ENCODE measurements around the gene TAGLN.

Gene TAGLN

DNA sequence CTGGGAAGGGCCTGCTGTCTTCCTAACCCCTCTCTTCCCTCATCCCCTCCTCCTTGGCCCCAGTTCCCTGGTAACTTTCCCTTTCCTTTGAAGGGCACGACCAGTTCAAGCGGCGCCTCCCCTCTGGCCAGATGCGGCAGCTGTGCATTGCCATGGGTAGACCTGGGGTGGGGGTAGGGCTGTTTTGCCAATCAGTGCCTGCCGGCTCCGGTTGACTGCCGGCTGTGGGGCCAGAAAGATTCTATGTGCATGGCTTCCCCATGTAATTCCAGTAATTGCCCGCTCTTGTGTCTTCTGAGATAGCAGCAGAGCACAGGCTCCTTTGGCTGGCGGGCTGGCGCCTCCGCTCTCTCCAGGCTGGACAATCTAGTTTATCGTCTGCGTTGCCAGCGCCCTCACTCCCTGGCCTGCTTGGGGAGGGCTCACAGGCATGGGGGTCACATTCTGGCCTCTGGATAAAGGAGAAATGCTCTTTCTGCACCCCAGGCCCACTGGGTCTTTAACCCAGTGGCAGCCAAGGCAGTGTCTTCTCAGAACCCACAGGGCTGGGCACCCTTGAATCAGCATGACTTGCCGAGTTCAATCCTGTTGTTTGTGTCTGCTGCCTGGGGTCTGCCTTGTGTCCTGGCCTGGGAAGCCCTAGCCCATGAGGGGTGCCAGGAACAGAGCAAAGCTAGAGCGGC is 11.2 kb upstream of the TAGLN start:
- Mint-ChIP-seq H3K27ac (no peak overlapping the region), H3K36me3 (ENCODE audit: low read depth) (peaks cover 16% of the 10 kb centered on the region), H3K27me3 (ENCODE audit: low read depth, poor library complexity) (peaks cover 6% of the 10 kb centered on the region), H3K9me3 (no peaks in the 10 kb centered on the region), H3K4me3 (no peak overlapping the region), H3K4me1 (peaks cover 27% of the 10 kb centered on the region)
- no peak for DNase-seq
- TF ChIP-seq, protein P1, sequence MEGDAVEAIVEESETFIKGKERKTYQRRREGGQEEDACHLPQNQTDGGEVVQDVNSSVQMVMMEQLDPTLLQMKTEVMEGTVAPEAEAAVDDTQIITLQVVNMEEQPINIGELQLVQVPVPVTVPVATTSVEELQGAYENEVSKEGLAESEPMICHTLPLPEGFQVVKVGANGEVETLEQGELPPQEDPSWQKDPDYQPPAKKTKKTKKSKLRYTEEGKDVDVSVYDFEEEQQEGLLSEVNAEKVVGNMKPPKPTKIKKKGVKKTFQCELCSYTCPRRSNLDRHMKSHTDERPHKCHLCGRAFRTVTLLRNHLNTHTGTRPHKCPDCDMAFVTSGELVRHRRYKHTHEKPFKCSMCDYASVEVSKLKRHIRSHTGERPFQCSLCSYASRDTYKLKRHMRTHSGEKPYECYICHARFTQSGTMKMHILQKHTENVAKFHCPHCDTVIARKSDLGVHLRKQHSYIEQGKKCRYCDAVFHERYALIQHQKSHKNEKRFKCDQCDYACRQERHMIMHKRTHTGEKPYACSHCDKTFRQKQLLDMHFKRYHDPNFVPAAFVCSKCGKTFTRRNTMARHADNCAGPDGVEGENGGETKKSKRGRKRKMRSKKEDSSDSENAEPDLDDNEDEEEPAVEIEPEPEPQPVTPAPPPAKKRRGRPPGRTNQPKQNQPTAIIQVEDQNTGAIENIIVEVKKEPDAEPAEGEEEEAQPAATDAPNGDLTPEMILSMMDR (IDR thresholded peaks at IDR 0.05): no peak

DNA sequence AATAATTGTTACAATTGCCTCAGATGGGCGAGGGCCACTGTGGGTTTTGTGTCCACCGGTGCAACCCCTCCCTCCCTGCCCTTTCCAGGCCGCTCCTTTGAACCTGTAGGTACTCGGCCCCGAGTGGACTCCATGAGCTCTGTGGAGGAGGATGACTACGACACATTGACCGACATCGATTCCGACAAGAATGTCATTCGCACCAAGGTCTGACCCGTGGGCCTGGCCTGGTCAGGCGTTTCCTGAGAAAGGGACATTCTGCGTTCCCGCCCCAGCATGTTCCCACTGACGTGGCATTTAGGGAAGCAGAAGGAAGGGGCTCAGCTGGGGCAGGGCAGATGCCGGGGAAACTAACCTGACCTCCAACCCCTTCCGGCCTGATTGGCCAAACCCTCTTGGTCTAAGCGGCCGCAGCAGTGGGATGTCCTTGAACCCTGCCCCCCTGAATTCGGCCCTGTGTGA is 10.5 kb upstream of the TAGLN start:
- Mint-ChIP-seq H3K9me3 (no peaks in the 10 kb centered on the region), H3K4me1 (peaks cover 27% of the 10 kb centered on the region), H3K36me3 (ENCODE audit: low read depth) (peaks cover 13% of the 10 kb centered on the region), H3K4me3 (no peak overlapping the region), H3K27ac (no peak overlapping the region), H3K27me3 (ENCODE audit: low read depth, poor library complexity) (peaks cover 9% of the 10 kb centered on the region)
- no peak for DNase-seq
- TF ChIP-seq, protein P1 (IDR thresholded peaks at IDR 0.05): no peak

DNA sequence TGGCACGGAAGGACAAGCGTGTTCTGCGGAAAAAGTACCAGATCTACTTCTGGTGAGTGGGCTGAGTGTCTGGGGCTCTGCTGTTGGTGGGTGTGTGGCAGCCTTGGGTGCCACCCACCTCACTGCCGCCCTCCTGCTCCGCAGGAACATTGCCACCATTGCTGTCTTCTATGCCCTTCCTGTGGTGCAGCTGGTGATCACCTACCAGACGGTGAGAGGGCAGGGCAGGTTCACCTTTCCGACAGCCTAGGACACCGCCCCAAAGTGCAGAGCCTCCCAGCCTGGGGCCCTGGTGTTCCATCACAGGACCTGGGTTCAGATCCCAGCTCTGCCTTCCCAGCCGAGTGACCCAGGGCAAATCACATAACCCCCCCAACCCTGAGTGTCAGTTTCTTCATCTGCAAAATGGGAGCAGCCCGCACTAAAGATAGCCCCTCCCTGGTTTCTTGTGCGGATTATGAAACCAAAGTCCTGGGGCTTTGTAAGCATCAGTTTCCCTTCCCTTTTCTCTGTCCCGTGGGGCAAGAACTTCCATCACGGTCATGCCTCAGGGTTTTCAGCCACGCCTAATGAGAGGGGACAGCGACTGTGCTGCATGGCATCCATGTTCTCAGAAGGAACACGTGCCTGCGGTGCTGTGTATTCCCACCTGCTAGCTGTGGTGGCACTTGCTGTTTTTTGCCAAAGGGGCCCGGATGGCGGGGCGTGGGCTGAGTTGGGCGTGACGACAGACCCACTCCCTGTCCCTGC is 9.8 kb upstream of the TAGLN start:
- Mint-ChIP-seq H3K4me3 (no peak overlapping the region), H3K27me3 (ENCODE audit: low read depth, poor library complexity) (peaks cover 9% of the 10 kb centered on the region), H3K36me3 (ENCODE audit: low read depth) (peaks cover 6% of the 10 kb centered on the region), H3K27ac (no peak overlapping the region), H3K9me3 (no peaks in the 10 kb centered on the region), H3K4me1 (peaks cover 27% of the 10 kb centered on the region)
- TF ChIP-seq, protein P1 (IDR thresholded peaks at IDR 0.05): no peak
- DNase-seq: no peak

DNA sequence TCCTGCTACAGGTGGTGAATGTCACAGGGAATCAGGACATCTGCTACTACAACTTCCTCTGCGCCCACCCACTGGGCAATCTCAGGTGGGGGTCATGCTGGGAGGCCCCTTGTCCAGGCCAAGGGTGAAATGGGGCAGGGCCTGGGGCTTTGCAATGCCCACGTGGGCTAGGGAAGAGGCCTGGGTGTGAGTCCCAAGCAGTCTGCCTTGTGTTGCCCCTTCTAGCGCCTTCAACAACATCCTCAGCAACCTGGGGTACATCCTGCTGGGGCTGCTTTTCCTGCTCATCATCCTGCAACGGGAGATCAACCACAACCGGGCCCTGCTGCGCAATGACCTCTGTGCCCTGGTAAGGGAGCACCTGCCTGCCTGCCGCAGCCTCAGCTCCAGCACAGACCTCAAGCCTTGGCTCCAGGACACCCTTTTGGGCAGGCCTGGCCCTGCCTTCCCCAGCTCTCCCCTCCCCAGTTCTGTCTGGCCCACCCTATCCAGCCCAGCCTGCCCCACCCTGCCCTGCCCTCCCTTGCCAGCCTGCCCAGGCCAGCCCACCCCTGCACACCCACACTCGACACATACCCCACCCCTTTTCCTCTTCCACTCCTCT is 9.1 kb upstream of the TAGLN start:
- Mint-ChIP-seq H3K4me1 (peaks cover 27% of the 10 kb centered on the region), H3K36me3 (ENCODE audit: low read depth) (peaks cover 5% of the 10 kb centered on the region), H3K9me3 (no peaks in the 10 kb centered on the region), H3K4me3 (no peak overlapping the region), H3K27me3 (ENCODE audit: low read depth, poor library complexity) (peaks cover 9% of the 10 kb centered on the region), H3K27ac (no peak overlapping the region)
- no peak for DNase-seq
- TF ChIP-seq, protein P1 (IDR thresholded peaks at IDR 0.05): no peak

DNA sequence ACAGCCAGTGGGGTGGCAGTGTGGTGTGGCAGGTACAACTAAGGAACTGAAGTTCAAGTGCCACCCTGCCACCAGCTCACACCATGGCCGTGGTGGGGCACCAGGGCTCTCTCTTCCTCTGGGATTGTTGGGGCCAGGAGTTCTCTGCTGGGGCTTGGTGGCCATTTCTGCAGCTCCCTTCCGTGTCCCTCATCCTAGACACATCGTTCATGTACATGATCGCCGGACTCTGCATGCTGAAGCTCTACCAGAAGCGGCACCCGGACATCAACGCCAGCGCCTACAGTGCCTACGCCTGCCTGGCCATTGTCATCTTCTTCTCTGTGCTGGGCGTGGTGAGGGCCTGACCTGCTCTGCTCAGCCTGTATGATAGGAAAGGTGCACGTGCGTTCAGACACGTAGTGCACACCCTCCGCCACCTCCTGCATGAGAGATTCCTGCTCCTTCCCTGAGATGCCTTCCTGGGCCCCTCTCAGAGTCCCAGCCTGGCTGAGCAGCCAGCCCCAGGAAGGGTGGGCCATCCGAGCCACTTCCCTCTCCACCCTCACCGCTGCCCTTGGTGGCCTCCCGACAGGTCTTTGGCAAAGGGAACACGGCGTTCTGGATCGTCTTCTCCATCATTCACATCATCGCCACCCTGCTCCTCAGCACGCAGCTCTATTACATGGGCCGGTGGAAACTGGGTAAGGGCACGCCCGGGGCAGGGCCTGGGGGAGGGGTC is 7.3 kb upstream of the TAGLN start:
- H3K27ac Mint-ChIP-seq: no peak overlapping the region
- no peak overlapping the region for H3K4me3 Mint-ChIP-seq
- H3K27me3 Mint-ChIP-seq (ENCODE audit: low read depth, poor library complexity): peaks cover 5% of the 10 kb centered on the region
- no peaks in the 10 kb centered on the region for H3K9me3 Mint-ChIP-seq
- no peak for DNase-seq
- H3K36me3 Mint-ChIP-seq (ENCODE audit: low read depth): peaks cover 5% of the 10 kb centered on the region
- TF ChIP-seq, protein P1 (IDR thresholded peaks at IDR 0.05): no peak
- peaks cover 14% of the 10 kb centered on the region for H3K4me1 Mint-ChIP-seq
